Measurements from ENCODE around the gene LANCL2.

The LANCL2 gene

GRCh38 chr7:55386541-55386940, 21.4 kb downstream of the LANCL2 start:
- Histone ChIP-seq H3K4me1 (ENCODE audit: low read length) (no peaks in the 10 kb centered on the region), H3K27ac (ENCODE audit: low read length) (no peak overlapping the region), H3K9ac (ENCODE audit: low read length) (no peak overlapping the region), H3K4me3 (ENCODE audit: low read length) (no peak overlapping the region), H2AFZ (ENCODE audit: low read depth, low read length) (no peak overlapping the region), H3K9me3 (ENCODE audit: insufficient read depth, low read length) (peaks cover 34% of the 10 kb centered on the region), H3K36me3 (replicated peaks; ENCODE audit: low read depth, low read length) (peaks cover 16% of the 10 kb centered on the region), H4K20me1 (ENCODE audit: insufficient read depth, low read length) (no peaks in the 10 kb centered on the region), H3K27me3 (ENCODE audit: low read depth, low read length) (no peaks in the 10 kb centered on the region), H3K4me2 (ENCODE audit: low read length) (no peak overlapping the region), H3K79me2 (ENCODE audit: low read length) (no peaks in the 10 kb centered on the region)
- TF ChIP-seq CTCF (IDR thresholded peaks at IDR 0.05; ENCODE audit: low read depth, low read length) (no peak), EZH2phosphoT487 (IDR thresholded peaks at IDR 0.05; ENCODE audit: low read depth) (no peak)

GRCh38 chr7:55387062-55387965, 22.2 kb downstream of the LANCL2 start:
- no peak overlapping the region for H3K9ac ChIP-seq (ENCODE audit: low read length)
- H3K79me2 ChIP-seq (ENCODE audit: low read length): no peaks in the 10 kb centered on the region
- TF ChIP-seq EZH2phosphoT487 (IDR thresholded peaks at IDR 0.05; ENCODE audit: low read depth): no peak
- TF ChIP-seq CTCF (IDR thresholded peaks at IDR 0.05; ENCODE audit: low read depth, low read length): no peak
- no peak overlapping the region for H3K4me2 ChIP-seq (ENCODE audit: low read length)
- H3K36me3 ChIP-seq (replicated peaks; ENCODE audit: low read depth, low read length): peaks cover 16% of the 10 kb centered on the region
- H3K4me3 ChIP-seq (ENCODE audit: low read length): no peak overlapping the region
- no peaks in the 10 kb centered on the region for H3K4me1 ChIP-seq (ENCODE audit: low read length)
- H3K9me3 ChIP-seq (ENCODE audit: insufficient read depth, low read length): peaks cover 34% of the 10 kb centered on the region
- no peak overlapping the region for H2AFZ ChIP-seq (ENCODE audit: low read depth, low read length)
- no peak overlapping the region for H3K27ac ChIP-seq (ENCODE audit: low read length)
- H4K20me1 ChIP-seq (ENCODE audit: insufficient read depth, low read length): no peaks in the 10 kb centered on the region
- H3K27me3 ChIP-seq (ENCODE audit: low read depth, low read length): no peaks in the 10 kb centered on the region

- H3K9ac ChIP-seq (ENCODE audit: low read length): no peak overlapping the region
- peaks cover 3% of the 10 kb centered on the region for H3K36me3 ChIP-seq (replicated peaks; ENCODE audit: low read depth, low read length)
- H4K20me1 ChIP-seq (ENCODE audit: insufficient read depth, low read length): no peaks in the 10 kb centered on the region
- no peak overlapping the region for H3K27ac ChIP-seq (ENCODE audit: low read length)
- no peak overlapping the region for H2AFZ ChIP-seq (ENCODE audit: low read depth, low read length)
- no peak overlapping the region for H3K4me2 ChIP-seq (ENCODE audit: low read length)
- no peak overlapping the region for H3K4me3 ChIP-seq (ENCODE audit: low read length)
- no peak for TF ChIP-seq EZH2phosphoT487 (IDR thresholded peaks at IDR 0.05; ENCODE audit: low read depth)
- TF ChIP-seq CTCF (IDR thresholded peaks at IDR 0.05; ENCODE audit: low read depth, low read length): no peak
- no peaks in the 10 kb centered on the region for H3K79me2 ChIP-seq (ENCODE audit: low read length)
- no peaks in the 10 kb centered on the region for H3K4me1 ChIP-seq (ENCODE audit: low read length)
- H3K27me3 ChIP-seq (ENCODE audit: low read depth, low read length): no peaks in the 10 kb centered on the region
- H3K9me3 ChIP-seq (ENCODE audit: insufficient read depth, low read length): no peaks in the 10 kb centered on the region
These were observed 31.2 kb downstream of the LANCL2 start for GRCh38 chr7:55396233-55396785.

- no peaks in the 10 kb centered on the region for H4K20me1 ChIP-seq (ENCODE audit: insufficient read depth, low read length)
- TF ChIP-seq CTCF (IDR thresholded peaks at IDR 0.05; ENCODE audit: low read depth, low read length) (no peak), EZH2phosphoT487 (IDR thresholded peaks at IDR 0.05; ENCODE audit: low read depth) (no peak)
- H3K9ac ChIP-seq (ENCODE audit: low read length): no peak overlapping the region
These were observed 32.5 kb downstream of the LANCL2 start for GRCh38 chr7:55397617-55398016.

More at GRCh38 chr7:55397617-55398016, 32.5 kb downstream of the LANCL2 start:
- H2AFZ ChIP-seq (ENCODE audit: low read depth, low read length): no peak overlapping the region
- H3K4me2 ChIP-seq (ENCODE audit: low read length): no peak overlapping the region
- no peak overlapping the region for H3K27ac ChIP-seq (ENCODE audit: low read length)
- no peaks in the 10 kb centered on the region for H3K79me2 ChIP-seq (ENCODE audit: low read length)
- peaks cover 4% of the 10 kb centered on the region for H3K36me3 ChIP-seq (replicated peaks; ENCODE audit: low read depth, low read length)
- H3K9me3 ChIP-seq (ENCODE audit: insufficient read depth, low read length): no peaks in the 10 kb centered on the region
- H3K27me3 ChIP-seq (ENCODE audit: low read depth, low read length): no peaks in the 10 kb centered on the region
- no peaks in the 10 kb centered on the region for H3K4me1 ChIP-seq (ENCODE audit: low read length)
- H3K4me3 ChIP-seq (ENCODE audit: low read length): no peak overlapping the region

All from OCI-LY3 (cell line).